BLaER1 treated with 17β-estradiol and CSF1 and Interleukin-3, amounts not matched to agents 10 nM and 100 nM (cell line): ENCODE measurements around the gene ZNF521.
"Not testable (repeated sequence)": the region's sequence is repeated elsewhere in the genome, so short reads cannot be mapped to it uniquely, and the experiment has no call there.

ENCODE experiments used
- H3K27ac ChIP-seq, 11 experiments: shearing (Covaris generic); formaldehyde crosslinking; 2 replicates each; pipeline ENCODE4 v1.8.1; 2022
- H3K27me3 ChIP-seq, 11 experiments: shearing (Covaris generic); formaldehyde crosslinking; 2 replicates each; pipeline ENCODE4 v1.8.1; 2022
- H3K36me3 ChIP-seq, 11 experiments: shearing (Covaris generic); formaldehyde crosslinking; 2 replicates each; pipeline ENCODE4 v1.8.1; 2022
- H3K4me1 ChIP-seq, 10 experiments: shearing (Covaris generic); formaldehyde crosslinking; 2 replicates each; pipeline ENCODE4 v1.8.1; 2022
- H3K4me2 ChIP-seq, 11 experiments: shearing (Covaris generic); formaldehyde crosslinking; 2 replicates each; pipeline ENCODE4 v1.8.1; 2022
- H3K4me3 ChIP-seq, 10 experiments: shearing (Covaris generic); formaldehyde crosslinking; 2 replicates each; pipeline ENCODE4 v1.8.1; 2022
- H3K9ac ChIP-seq, 11 experiments: shearing (Covaris generic); formaldehyde crosslinking; 2 replicates each; pipeline ENCODE4 v1.8.1; 2022
- H3K9me3 ChIP-seq, 11 experiments: shearing (Covaris generic); formaldehyde crosslinking; replicated peaks in 1 of 11; 2 replicates each; pipeline ENCODE4 v1.8.1; 2022
- H4K20me1 ChIP-seq, 11 experiments: shearing (Covaris generic); formaldehyde crosslinking; 2 replicates each; pipeline ENCODE4 v1.8.1; 2022
- Cebpa-rat ChIP-seq, 11 experiments: shearing (Covaris generic); IDR thresholded peaks; 2 replicates each; pipeline ENCODE4 v1.8.1; 2022

The ZNF521 gene

GRCh38 chr18:25275412-25276001 lies 76.5 kb downstream of the ZNF521 start:
- no peak for TF ChIP-seq Cebpa-rat (IDR thresholded peaks at IDR 0.05)
- H4K20me1 ChIP-seq = no peaks in the 10 kb centered on the region
- no peak overlapping the region for H3K4me3 ChIP-seq
- no peak overlapping the region for H3K27ac ChIP-seq
- no peak overlapping the region for H3K4me2 ChIP-seq
- no peaks in the 10 kb centered on the region for H3K36me3 ChIP-seq
- no peak overlapping the region for H3K9ac ChIP-seq
- H3K27me3 ChIP-seq = no peaks in the 10 kb centered on the region
- no peaks in the 10 kb centered on the region for H3K9me3 ChIP-seq
- H3K4me1 ChIP-seq = no peaks in the 10 kb centered on the region

- Histone ChIP-seq H3K9me3 (no peaks in the 10 kb centered on the region), H3K4me1 (no peaks in the 10 kb centered on the region), H3K27me3 (no peaks in the 10 kb centered on the region), H3K36me3 (no peaks in the 10 kb centered on the region), H3K4me3 (no peak overlapping the region), H4K20me1 (no peaks in the 10 kb centered on the region), H3K27ac (no peak overlapping the region), H3K4me2 (no peak overlapping the region), H3K9ac (no peak overlapping the region)
- no peak for TF ChIP-seq Cebpa-rat (IDR thresholded peaks at IDR 0.05)
Measured at GRCh38 chr18:25274926-25275325, 77.0 kb downstream of the ZNF521 start.

GRCh38 chr18:25266931-25267527 lies 84.9 kb downstream of the ZNF521 start:
- not testable (repeated sequence) for H3K27ac ChIP-seq, H3K9me3 ChIP-seq, H3K36me3 ChIP-seq, H4K20me1 ChIP-seq, H3K4me2 ChIP-seq, H3K4me3 ChIP-seq, H3K4me1 ChIP-seq, H3K27me3 ChIP-seq, H3K9ac ChIP-seq

- no peak for TF ChIP-seq Cebpa-rat (IDR thresholded peaks at IDR 0.05)
- Histone ChIP-seq H4K20me1 (no peaks in the 10 kb centered on the region), H3K9me3 (0 out of 22 replicates have a peak, but pooled peaks cover 0 to 6% (median 0%) of the 10 kb centered on the region in 11 experiments), H3K4me2 (no peak overlapping the region), H3K27ac (no peak overlapping the region), H3K4me1 (no peaks in the 10 kb centered on the region), H3K36me3 (no peaks in the 10 kb centered on the region), H3K9ac (no peak overlapping the region), H3K4me3 (no peak overlapping the region), H3K27me3 (no peaks in the 10 kb centered on the region)
Measured at GRCh38 chr18:25262920-25263319, 89.0 kb downstream of the ZNF521 start.

GRCh38 chr18:25261768-25262167 lies 90.2 kb downstream of the ZNF521 start:
- TF ChIP-seq Cebpa-rat (IDR thresholded peaks at IDR 0.05) = no peak
- Histone ChIP-seq H3K27me3 (no peaks in the 10 kb centered on the region), H3K9me3 (0 out of 22 replicates have a peak, but pooled peaks cover 0 to under 1% (median 0%) of the 10 kb centered on the region in 11 experiments), H3K4me2 (no peak overlapping the region), H3K4me3 (no peak overlapping the region), H3K36me3 (no peaks in the 10 kb centered on the region), H3K9ac (no peak overlapping the region), H3K27ac (no peak overlapping the region), H4K20me1 (no peaks in the 10 kb centered on the region), H3K4me1 (no peaks in the 10 kb centered on the region)

GRCh38 chr18:25256439-25256838 lies 95.5 kb downstream of the ZNF521 start:
- Histone ChIP-seq H3K4me1 (no peaks in the 10 kb centered on the region), H3K36me3 (no peaks in the 10 kb centered on the region), H4K20me1 (no peaks in the 10 kb centered on the region), H3K27ac (no peak overlapping the region), H3K4me2 (no peak overlapping the region), H3K4me3 (no peak overlapping the region), H3K9me3 (no peaks in the 10 kb centered on the region), H3K9ac (no peak overlapping the region), H3K27me3 (no peaks in the 10 kb centered on the region)
- TF ChIP-seq Cebpa-rat (IDR thresholded peaks at IDR 0.05) = no peak

- Histone ChIP-seq H3K27me3 (no peaks in the 10 kb centered on the region), H3K4me1 (no peaks in the 10 kb centered on the region), H3K9ac (no peak overlapping the region), H3K4me3 (no peak overlapping the region), H4K20me1 (no peaks in the 10 kb centered on the region), H3K27ac (no peak overlapping the region), H3K9me3 (no peaks in the 10 kb centered on the region), H3K36me3 (no peaks in the 10 kb centered on the region), H3K4me2 (no peak overlapping the region)
- TF ChIP-seq Cebpa-rat (IDR thresholded peaks at IDR 0.05) = no peak
Measured at GRCh38 chr18:25253779-25254178, 98.2 kb downstream of the ZNF521 start.

- Histone ChIP-seq H3K4me3 (no peak overlapping the region), H3K4me1 (no peaks in the 10 kb centered on the region)
Measured at GRCh38 chr18:25253136-25253535, 98.8 kb downstream of the ZNF521 start.

GRCh38 chr18:25251068-25251467 lies 100.9 kb downstream of the ZNF521 start:
- Histone ChIP-seq H3K4me3 (no peak overlapping the region), H3K9me3 (no peaks in the 10 kb centered on the region), H3K4me2 (no peak overlapping the region), H3K9ac (no peak overlapping the region), H3K27me3 (no peaks in the 10 kb centered on the region), H3K27ac (no peak overlapping the region), H3K36me3 (no peaks in the 10 kb centered on the region), H4K20me1 (no peaks in the 10 kb centered on the region), H3K4me1 (no peaks in the 10 kb centered on the region)
- no peak for TF ChIP-seq Cebpa-rat (IDR thresholded peaks at IDR 0.05)

More at GRCh38 chr18:25253136-25253535, 98.8 kb downstream of the ZNF521 start:
- Histone ChIP-seq H4K20me1 (no peaks in the 10 kb centered on the region), H3K9ac (no peak overlapping the region), H3K9me3 (no peaks in the 10 kb centered on the region), H3K27me3 (no peaks in the 10 kb centered on the region), H3K36me3 (no peaks in the 10 kb centered on the region), H3K4me2 (no peak overlapping the region), H3K27ac (no peak overlapping the region)
- no peak for TF ChIP-seq Cebpa-rat (IDR thresholded peaks at IDR 0.05)

GRCh38 chr18:25250474-25250851 lies 101.5 kb downstream of the ZNF521 start:
- Histone ChIP-seq H4K20me1 (no peaks in the 10 kb centered on the region), H3K27ac (no peak overlapping the region), H3K4me1 (no peaks in the 10 kb centered on the region), H3K36me3 (no peaks in the 10 kb centered on the region), H3K4me3 (no peak overlapping the region), H3K9ac (no peak overlapping the region), H3K27me3 (no peaks in the 10 kb centered on the region), H3K4me2 (no peak overlapping the region), H3K9me3 (no peaks in the 10 kb centered on the region)
- no peak for TF ChIP-seq Cebpa-rat (IDR thresholded peaks at IDR 0.05)
